H1 (cell line): ENCODE measurements around the gene CCDC152. TPM values are rescaled to one million over a fixed set of nuclear protein-coding genes. Genes with fewer than 3 reads are reported as not detected.

Experiments used
- SP1 ChIP-seq: IDR thresholded peaks from 2 replicates; pipeline ENCODE4 v1.6.1; 2011; ENCODE audit warnings: low read depth, low read length
- polyA plus RNA-seq, 7 experiments: library from polyadenylated mRNA; depleted of rRNA in 3 of 7; stranded (reverse) in 5 of 7; unstranded in 2 of 7; fragments of >200 nt in 5 of 7; fragments of 200-250 nt in 2 of 7; gene quantifications; 1 replicate in 5 of 7; 2 replicates in 1 of 7; 4 replicates in 1 of 7; pipeline versions ENCODE4 v1.2.1 to v1.2.3, GENCODE V29; 2011 to 2013; ENCODE audit warnings: missing spikeins in 2 of 7, mixed read lengths in 2 of 7
- total RNA-seq: library from RNA; stranded (reverse); fragmentation: NEBNext Ultra II Directional; extraction: Animal tissue kit (Norgen Biotek cat#: 25700); gene quantifications from 2 replicates; pipeline ENCODE4 v1.2.1, GENCODE V29; 2021

Gene CCDC152
- total and polyA plus RNA-seq, 2 of the 8 experiments (the other 6 are each of a cell fraction or from before 2014, with no cell fraction given), result 2.6 to 9.5 TPM

GRCh38 chr5:42828671-42829070 is 72.1 kb downstream of the CCDC152 start (continued):
- TF ChIP-seq SP1, result no peak
